Neutrophil (primary cell): ENCODE results near the gene POPDC3.

Source experiments
- H3K27ac ChIP-seq: fragments of 200-600 bp; sonication (generic); 2 replicates; pipeline ENCODE4 v1.5.1; 2016; ENCODE audit warnings: mild to moderate bottlenecking, moderate library complexity
- H3K27me3 ChIP-seq: fragments of 200-600 bp; sonication (generic); 2 replicates; pipeline ENCODE4 v1.6.0; 2016; ENCODE audit warnings: mild to moderate bottlenecking
- H3K36me3 ChIP-seq: fragments of 200-600 bp; sonication (generic); 2 replicates; pipeline ENCODE4 v1.5.1; 2017
- H3K4me1 ChIP-seq, 2 experiments: fragments of 200-600 bp in 1 of 2; sonication (generic) in 1 of 2; 1 replicate in 1 of 2; 2 replicates in 1 of 2; pipeline versions ENCODE4 v1.5.1 to v1.6.1; 2013 to 2016; ENCODE audit warnings: low read depth in 1 of 2, low read length in 1 of 2, mild to moderate bottlenecking in 1 of 2, moderate library complexity in 1 of 2; ENCODE audit not compliant: control insufficient read depth in 1 of 2, insufficient read depth in 1 of 2
- H3K4me3 ChIP-seq, 2 experiments: fragments of 200-600 bp in 1 of 2; sonication (generic) in 1 of 2; 1 replicate in 1 of 2; 2 replicates in 1 of 2; pipeline ENCODE4 v1.5.1; 2013 to 2016; ENCODE audit warnings: low read depth in 1 of 2, low read length in 1 of 2, mild to moderate bottlenecking in 1 of 2, moderate library complexity in 1 of 2
- H3K9me3 ChIP-seq: fragments of 200-600 bp; sonication (generic); 2 replicates; pipeline ENCODE4 v1.5.1; 2016
- TF ChIP-seq, protein P1 (sequence below): fragments of 200-600 bp; sonication (generic); IDR thresholded peaks from 2 replicates; pipeline ENCODE4 v1.5.1; 2016; ENCODE audit warnings: antibody characterized with exemption

The POPDC3 gene

DNA sequence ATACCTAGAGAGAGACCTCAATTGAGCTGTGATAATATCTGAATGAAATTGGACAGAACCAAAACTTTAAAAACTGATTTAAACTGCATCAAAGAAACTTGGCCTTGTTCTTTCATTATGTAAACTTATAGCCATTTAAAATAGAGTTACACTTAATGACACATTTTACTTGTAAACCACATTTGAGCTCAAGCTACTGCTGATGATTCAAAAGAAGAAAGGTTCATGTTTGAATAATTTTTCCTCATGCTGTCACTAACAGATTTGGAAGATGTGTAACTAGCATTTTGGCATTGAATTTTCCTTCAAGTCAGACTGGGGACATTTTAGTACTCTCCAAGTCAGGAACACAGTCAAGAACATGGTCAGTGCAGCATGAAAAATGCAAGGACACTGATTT is 26.9 kb downstream of the POPDC3 start:
- TF ChIP-seq, protein P1, sequence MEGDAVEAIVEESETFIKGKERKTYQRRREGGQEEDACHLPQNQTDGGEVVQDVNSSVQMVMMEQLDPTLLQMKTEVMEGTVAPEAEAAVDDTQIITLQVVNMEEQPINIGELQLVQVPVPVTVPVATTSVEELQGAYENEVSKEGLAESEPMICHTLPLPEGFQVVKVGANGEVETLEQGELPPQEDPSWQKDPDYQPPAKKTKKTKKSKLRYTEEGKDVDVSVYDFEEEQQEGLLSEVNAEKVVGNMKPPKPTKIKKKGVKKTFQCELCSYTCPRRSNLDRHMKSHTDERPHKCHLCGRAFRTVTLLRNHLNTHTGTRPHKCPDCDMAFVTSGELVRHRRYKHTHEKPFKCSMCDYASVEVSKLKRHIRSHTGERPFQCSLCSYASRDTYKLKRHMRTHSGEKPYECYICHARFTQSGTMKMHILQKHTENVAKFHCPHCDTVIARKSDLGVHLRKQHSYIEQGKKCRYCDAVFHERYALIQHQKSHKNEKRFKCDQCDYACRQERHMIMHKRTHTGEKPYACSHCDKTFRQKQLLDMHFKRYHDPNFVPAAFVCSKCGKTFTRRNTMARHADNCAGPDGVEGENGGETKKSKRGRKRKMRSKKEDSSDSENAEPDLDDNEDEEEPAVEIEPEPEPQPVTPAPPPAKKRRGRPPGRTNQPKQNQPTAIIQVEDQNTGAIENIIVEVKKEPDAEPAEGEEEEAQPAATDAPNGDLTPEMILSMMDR, result no peak
- Histone ChIP-seq H3K27me3 (peaks cover 43% of the 10 kb centered on the region), H3K4me1 (no peaks in the 10 kb centered on the region), H3K36me3 (no peaks in the 10 kb centered on the region), H3K9me3 (no peaks in the 10 kb centered on the region), H3K27ac (no peak overlapping the region), H3K4me3 (no peak overlapping the region)

DNA sequence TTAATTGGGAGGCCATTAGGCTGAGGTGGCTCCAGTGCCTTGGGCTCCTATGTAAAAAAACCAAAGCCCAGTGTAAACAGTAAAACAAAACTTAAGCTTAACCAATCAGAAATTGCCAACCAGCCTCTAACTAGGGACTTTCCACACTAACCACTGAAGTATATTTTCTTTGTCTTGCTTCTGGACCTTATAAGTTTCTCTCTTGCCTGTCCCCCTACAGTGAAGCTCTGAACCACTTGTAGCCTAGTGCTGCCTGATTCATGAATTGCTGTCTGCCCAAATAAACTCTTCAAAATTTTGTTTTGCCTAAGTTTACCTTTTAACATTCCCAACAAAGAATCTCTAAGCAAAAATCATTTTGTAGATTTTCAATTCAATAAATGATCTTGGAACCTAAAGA is 28.2 kb downstream of the POPDC3 start:
- Histone ChIP-seq H3K9me3 (no peaks in the 10 kb centered on the region), H3K4me1 (no peaks in the 10 kb centered on the region), H3K36me3 (no peaks in the 10 kb centered on the region), H3K27me3 (peaks cover 41% of the 10 kb centered on the region), H3K27ac (no peak overlapping the region), H3K4me3 (no peak overlapping the region)
- TF ChIP-seq, protein P1, result no peak

- H3K36me3 ChIP-seq, result no peaks in the 10 kb centered on the region
- H3K4me3 ChIP-seq, result no peak overlapping the region
- peaks cover 8 to 15% of the 10 kb centered on the region in 2 experiments for H3K4me1 ChIP-seq
- H3K27ac ChIP-seq, result no peak overlapping the region
- peaks cover 96% of the 10 kb centered on the region for H3K27me3 ChIP-seq
- no peaks in the 10 kb centered on the region for H3K9me3 ChIP-seq
- TF ChIP-seq, protein P1, result no peak
Measured at GRCh38 chr6:105138141-105138540, 41.7 kb downstream of the POPDC3 start.

DNA sequence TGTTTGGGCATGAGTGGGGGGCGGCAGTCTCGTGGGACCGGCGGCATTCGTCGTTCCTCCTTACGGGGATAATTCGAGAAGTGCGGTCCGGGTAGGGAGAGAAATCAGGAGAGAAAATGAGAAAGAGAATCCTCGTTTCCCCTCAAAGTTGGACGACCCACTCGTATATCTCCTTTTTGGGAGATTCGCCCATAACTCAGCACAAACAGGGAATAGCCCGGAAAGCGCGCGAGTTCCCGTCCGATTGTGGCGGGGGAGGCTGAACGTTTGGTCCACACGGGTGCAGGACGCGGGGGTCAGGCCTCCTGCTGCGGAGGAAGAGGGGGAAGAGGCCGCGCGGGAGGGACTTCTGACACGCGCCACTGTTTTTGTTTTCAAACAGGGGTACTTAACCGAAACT is 42.4 kb downstream of the POPDC3 start:
- H3K27me3 ChIP-seq, result peaks cover 98% of the 10 kb centered on the region
- no peaks in the 10 kb centered on the region for H3K36me3 ChIP-seq
- no peak overlapping the region for H3K27ac ChIP-seq
- no peaks in the 10 kb centered on the region for H3K9me3 ChIP-seq
- TF ChIP-seq, protein P1, result no peak
- H3K4me3 ChIP-seq, result no peak overlapping the region
- peaks cover 8 to 15% of the 10 kb centered on the region in 2 experiments for H3K4me1 ChIP-seq

- no peaks in the 10 kb centered on the region for H3K36me3 ChIP-seq
- no peak overlapping the region for H3K27ac ChIP-seq
- H3K9me3 ChIP-seq, result no peaks in the 10 kb centered on the region
- TF ChIP-seq, protein P1, result no peak
- H3K4me3 ChIP-seq, result peak overlapping the region; percentile 37 to 47
- H3K4me1 ChIP-seq, result peaks cover 8 to 15% of the 10 kb centered on the region in 2 experiments
- peaks cover 100% of the 10 kb centered on the region for H3K27me3 ChIP-seq
Measured at GRCh38 chr6:105136431-105137350, 43.1 kb downstream of the POPDC3 start.
